GM12878 (cell line): ENCODE measurements around the gene DYNLT2.

Experiments
- ATF2 ChIP-seq: IDR thresholded peaks from 2 replicates; pipeline ENCODE4 v1.6.1; 2012; ENCODE audit warnings: low read length, inconsistent platforms
- CTCF ChIP-seq, 3 experiments: IDR thresholded peaks in 2 of 3; conservative IDR thresholded peaks in 1 of 3; 2 replicates each; pipeline ENCODE4 v1.5.1; 2011; ENCODE audit warnings: low read depth in 3 of 3, low read length in 3 of 3, mild to moderate bottlenecking in 3 of 3, control low read depth in 2 of 3, moderate library complexity in 2 of 3, inconsistent platforms in 1 of 3, mixed read lengths in 1 of 3; ENCODE audit not compliant: control insufficient read depth in 2 of 3, insufficient read depth in 1 of 3; ENCODE audit errors: extremely low read depth in 1 of 3
- ESRRA ChIP-seq: IDR thresholded peaks from 2 replicates; pipeline ENCODE4 v1.6.1; 2012; ENCODE audit warnings: mild to moderate bottlenecking, low read length, improper control_type of control experiment
- IRF3 ChIP-seq: fragments of 450-650 bp; IDR thresholded peaks from 2 replicates; pipeline ENCODE4 v1.6.1; 2014; ENCODE audit warnings: mild to moderate bottlenecking
- POLR2A ChIP-seq: IDR thresholded peaks from 2 replicates; pipeline ENCODE4 v1.6.1; 2011; ENCODE audit warnings: low read depth, mild to moderate bottlenecking, low read length
- RAD21 ChIP-seq: IDR thresholded peaks from 2 replicates; pipeline ENCODE4 v1.6.1; 2011; ENCODE audit warnings: mild to moderate bottlenecking, low read depth, low read length, moderate library complexity; ENCODE audit not compliant: insufficient read depth
- SIN3A ChIP-seq: IDR thresholded peaks from 2 replicates; pipeline ENCODE4 v1.6.1; 2012; ENCODE audit warnings: low read depth, low read length, improper control_type of control experiment
- ZNF207 ChIP-seq: fragments of 450-650 bp; IDR thresholded peaks from 2 replicates; pipeline ENCODE4 v1.6.1; 2014; ENCODE audit warnings: antibody characterized with exemption, mild to moderate bottlenecking, borderline replicate concordance

- no peak for TF ChIP-seq IRF3
- no peak for TF ChIP-seq SIN3A
- TF ChIP-seq CTCF (IDR thresholded peaks at IDR 0.05 in 2 of 3, conservative IDR thresholded peaks at IDR 0.05 in 1 of 3; ENCODE audit: control insufficient read depth in 2 of 3, extremely low read depth in 1 of 3, insufficient read depth in 1 of 3, low read depth in 3 of 3, low read length in 3 of 3): no peak
- TF ChIP-seq POLR2A: no peak
- TF ChIP-seq ESRRA: no peak
- no peak for TF ChIP-seq ATF2
- TF ChIP-seq ZNF207: no peak
- no peak for TF ChIP-seq RAD21
Observed at GRCh38 chr6:169778646-169779045, 27.3 kb upstream of the DYNLT2 start.
